Lower leg skin (tissue), 4 donors: ENCODE data around the gene MCOLN1. TPM values are rescaled to one million over a fixed set of nuclear protein-coding genes. Genes with fewer than 3 reads are reported as not detected.
A peak's percentile ranks its signal among the peaks of the same experiment; 100 is the strongest.
"Not testable (repeated sequence)": the region's sequence is repeated elsewhere in the genome, so short reads cannot be mapped to it uniquely, and the experiment has no call there.

ENCODE experiments used
- DNase-seq, 2 donors: peaks; one replicate each; pipeline ENCODE4 v3.0.0-alpha.2; 2019; ENCODE audit warnings: low spot score in 2 of 2
- H3K4me3 ChIP-seq: fragments of 200-600 bp; sonication (generic); 2 replicates; pipeline ENCODE4 v1.5.1; 2017; ENCODE audit warnings: mild to moderate bottlenecking, low read depth; ENCODE audit not compliant: poor library complexity, severe bottlenecking
- POLR2A ChIP-seq, 2 donors: fragments of 450-650 bp; IDR thresholded peaks; one replicate each; pipeline ENCODE4 v1.6.1; 2016 to 2017; ENCODE audit warnings: antibody characterized with exemption in 2 of 2, mild to moderate bottlenecking in 1 of 2, moderate library complexity in 1 of 2
- WGBS, 2 donors: methylation state at CpG; one replicate each; pipeline ENCODE4 v1.1.5; 2018; 5-methylcytosine and 5-hydroxymethylcytosine counted together
- intact Hi-C: fragments of 100-400 bp; cut with DNase I; formaldehyde crosslinking; loops from one replicate; pipeline ENCODE4 v1.15.0; 2023; ENCODE audit warnings: low total_unique reads
- total RNA-seq, 4 donors: library from RNA; depleted of rRNA; stranded (reverse); fragments of >200 nt; gene quantifications; one replicate each; pipeline ENCODE4 v1.1.0, GENCODE V29; 2016
- TF ChIP-seq, protein P1 (sequence below), 3 donors: fragments of 450-650 bp; IDR thresholded peaks; one replicate each; pipeline ENCODE4 v1.5.1; 2016; ENCODE audit warnings: antibody characterized with exemption in 3 of 3, mild to moderate bottlenecking in 3 of 3, moderate library complexity in 2 of 3

Gene MCOLN1
- total RNA-seq, 4 donors from 2014 or later = 15.2 to 37.7 (median 28.6) TPM

DNA sequence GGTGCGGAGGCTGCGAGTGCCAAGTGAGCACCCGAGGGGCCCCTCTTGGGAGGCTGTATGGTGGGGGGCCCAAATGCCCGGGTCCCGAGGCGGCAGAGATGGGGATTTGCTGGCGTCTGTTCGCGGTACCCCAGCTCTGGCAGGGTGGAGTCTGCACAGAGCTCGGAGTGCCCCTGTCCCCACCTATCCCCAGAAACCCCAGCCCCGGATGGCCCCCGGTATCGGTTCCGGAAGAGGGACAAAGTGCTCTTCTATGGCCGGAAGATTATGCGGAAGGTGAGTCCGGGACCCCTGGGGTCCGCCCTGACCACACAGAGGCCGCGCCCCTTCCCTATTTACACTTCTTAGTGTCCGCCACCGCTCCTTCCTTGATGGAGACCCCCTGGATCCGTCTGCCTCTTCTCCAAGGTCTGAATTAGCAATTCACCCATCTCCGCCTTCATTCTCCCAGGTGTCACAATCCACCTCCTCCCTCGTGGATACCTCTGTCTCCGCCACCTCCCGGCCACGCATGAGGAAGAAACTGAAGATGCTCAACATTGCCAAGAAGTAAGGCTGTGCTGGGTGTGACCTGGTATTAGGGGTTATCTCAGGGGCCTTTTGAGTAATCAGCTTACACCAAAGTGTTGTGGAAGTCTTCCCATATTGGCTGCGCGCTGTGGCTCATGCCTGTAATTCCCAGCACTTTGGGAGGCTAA lies 13.7 kb downstream of the MCOLN1 start:
- DNase-seq = peak in 1 of 2 donors; percentile 85
- no peak for TF ChIP-seq POLR2A (IDR thresholded peaks at IDR 0.05)
- TF ChIP-seq, protein P1, sequence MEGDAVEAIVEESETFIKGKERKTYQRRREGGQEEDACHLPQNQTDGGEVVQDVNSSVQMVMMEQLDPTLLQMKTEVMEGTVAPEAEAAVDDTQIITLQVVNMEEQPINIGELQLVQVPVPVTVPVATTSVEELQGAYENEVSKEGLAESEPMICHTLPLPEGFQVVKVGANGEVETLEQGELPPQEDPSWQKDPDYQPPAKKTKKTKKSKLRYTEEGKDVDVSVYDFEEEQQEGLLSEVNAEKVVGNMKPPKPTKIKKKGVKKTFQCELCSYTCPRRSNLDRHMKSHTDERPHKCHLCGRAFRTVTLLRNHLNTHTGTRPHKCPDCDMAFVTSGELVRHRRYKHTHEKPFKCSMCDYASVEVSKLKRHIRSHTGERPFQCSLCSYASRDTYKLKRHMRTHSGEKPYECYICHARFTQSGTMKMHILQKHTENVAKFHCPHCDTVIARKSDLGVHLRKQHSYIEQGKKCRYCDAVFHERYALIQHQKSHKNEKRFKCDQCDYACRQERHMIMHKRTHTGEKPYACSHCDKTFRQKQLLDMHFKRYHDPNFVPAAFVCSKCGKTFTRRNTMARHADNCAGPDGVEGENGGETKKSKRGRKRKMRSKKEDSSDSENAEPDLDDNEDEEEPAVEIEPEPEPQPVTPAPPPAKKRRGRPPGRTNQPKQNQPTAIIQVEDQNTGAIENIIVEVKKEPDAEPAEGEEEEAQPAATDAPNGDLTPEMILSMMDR (IDR thresholded peaks at IDR 0.05) = no peak
- intact Hi-C loops = no loop called here
- 16 to 25% methylated on average over 21 to 30 of the region's 30 CpGs for WGBS, 2 donors
- H3K4me3 ChIP-seq = peak overlapping the region; percentile 80

DNA sequence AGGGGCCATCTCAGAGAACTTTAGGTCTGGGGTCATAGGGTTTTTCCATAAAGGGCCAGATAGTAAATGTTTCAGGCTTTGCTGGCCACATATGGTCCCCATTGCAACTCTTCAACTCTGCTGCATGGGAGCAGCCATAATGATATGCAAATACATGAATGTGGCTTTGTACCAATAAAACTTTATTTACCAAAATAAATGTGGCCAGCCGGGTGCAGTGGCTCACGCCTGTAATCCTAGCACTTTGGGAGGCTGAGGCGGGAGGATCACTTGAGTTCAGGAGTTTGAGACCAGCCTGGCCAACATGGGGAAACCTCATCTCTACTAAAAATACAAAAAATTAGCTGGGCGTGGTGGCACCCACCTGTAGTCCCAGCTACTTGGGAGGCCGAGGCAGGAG lies 16.6 kb downstream of the MCOLN1 start:
- 94 to 98% methylated on average over 5 of the region's 5 CpGs for WGBS, 2 donors
- DNase-seq, H3K4me3 ChIP-seq, intact Hi-C loops: not testable (repeated sequence)

DNA sequence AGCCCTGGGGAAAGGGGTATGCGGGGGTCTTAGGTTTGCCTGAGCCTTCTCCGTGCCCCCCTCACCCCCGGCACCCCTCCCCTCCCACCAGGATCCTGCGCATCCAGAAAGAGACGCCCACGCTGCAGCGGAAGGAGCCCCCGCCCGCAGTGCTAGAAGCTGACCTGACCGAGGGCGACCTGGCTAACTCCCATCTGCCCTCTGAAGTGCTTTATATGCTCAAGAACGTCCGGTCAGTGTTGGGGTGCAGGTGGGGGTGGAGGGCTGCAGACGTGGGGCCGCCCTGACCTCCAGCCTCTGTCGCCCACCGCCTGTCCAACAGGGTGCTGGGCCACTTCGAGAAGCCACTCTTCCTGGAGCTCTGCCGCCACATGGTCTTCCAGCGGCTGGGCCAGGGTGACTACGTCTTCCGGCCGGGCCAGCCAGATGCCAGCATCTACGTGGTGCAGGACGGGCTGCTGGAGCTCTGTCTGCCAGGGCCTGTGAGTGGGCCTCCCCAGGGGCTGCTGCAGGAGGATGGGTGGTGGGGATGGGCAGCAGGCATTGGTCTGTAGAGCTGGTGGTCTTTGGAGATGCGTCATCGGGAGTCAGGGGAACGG lies 17.5 kb downstream of the MCOLN1 start:
- TF ChIP-seq POLR2A (IDR thresholded peaks at IDR 0.05) = no peak
- TF ChIP-seq, protein P1 (IDR thresholded peaks at IDR 0.05) = no peak
- no peak for DNase-seq
- intact Hi-C loops = no loop called here
- WGBS, 2 donors = 91 to 96% methylated on average over 23 to 28 of the region's 28 CpGs
- no peak overlapping the region for H3K4me3 ChIP-seq

DNA sequence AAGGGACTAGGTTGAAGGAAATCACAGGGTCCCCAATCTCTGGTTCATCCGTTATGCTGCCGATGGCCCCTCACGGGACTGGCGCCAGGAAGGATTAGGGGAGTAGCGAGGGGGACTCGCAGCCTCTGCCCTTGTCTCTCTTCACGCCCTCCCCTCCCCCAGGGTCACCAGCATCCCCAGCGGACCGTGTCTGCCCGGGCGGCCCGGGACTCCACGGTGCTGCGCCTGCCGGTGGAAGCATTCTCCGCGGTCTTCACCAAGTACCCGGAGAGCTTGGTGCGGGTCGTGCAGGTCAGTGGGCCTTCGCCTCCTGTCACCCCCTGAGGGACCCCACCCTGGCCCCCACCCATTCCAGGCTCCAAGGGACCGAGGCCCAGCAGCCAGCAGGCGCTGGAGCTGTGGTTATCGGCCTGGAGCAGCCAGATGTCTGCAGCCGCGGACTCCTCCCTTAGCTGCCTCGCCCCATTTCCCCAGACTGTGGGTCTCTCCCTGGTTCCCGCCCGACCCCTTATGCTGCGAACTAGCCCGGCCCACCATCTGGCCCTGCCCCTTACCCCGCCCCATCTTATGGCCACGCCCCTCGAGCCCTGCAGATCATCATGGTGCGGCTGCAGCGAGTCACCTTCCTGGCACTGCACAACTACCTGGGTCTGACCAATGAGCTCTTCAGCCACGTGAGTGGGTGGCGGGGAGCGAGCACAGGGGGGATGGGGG lies 18.5 kb downstream of the MCOLN1 start:
- TF ChIP-seq POLR2A (IDR thresholded peaks at IDR 0.05) = no peak
- TF ChIP-seq, protein P1 (IDR thresholded peaks at IDR 0.05) = no peak
- DNase-seq = no peak
- 85 to 87% methylated on average over 36 to 38 of the region's 39 CpGs for WGBS, 2 donors
- intact Hi-C loops = no loop called here
- no peak overlapping the region for H3K4me3 ChIP-seq

DNA sequence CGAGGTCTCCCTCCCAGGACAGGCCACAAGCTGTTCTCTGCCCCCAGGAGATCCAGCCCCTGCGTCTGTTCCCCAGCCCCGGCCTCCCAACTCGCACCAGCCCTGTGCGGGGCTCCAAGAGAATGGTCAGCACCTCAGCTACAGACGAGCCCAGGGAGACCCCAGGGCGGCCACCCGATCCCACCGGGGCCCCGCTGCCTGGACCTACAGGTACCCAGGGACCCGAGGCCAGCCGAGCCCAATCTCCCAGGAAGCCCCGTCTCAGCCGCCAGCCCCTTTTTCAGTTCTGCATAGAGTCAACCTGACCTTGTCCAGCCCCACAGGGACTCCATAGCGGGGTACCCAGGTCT lies 19.0 kb downstream of the MCOLN1 start:
- TF ChIP-seq, protein P1 (IDR thresholded peaks at IDR 0.05) = no peak
- no peak for TF ChIP-seq POLR2A (IDR thresholded peaks at IDR 0.05)
- WGBS, 2 donors = 95% methylated on average over 12 to 14 of the region's 15 CpGs
- DNase-seq = no peak
- intact Hi-C loops = no loop called here
- H3K4me3 ChIP-seq = no peak overlapping the region

DNA sequence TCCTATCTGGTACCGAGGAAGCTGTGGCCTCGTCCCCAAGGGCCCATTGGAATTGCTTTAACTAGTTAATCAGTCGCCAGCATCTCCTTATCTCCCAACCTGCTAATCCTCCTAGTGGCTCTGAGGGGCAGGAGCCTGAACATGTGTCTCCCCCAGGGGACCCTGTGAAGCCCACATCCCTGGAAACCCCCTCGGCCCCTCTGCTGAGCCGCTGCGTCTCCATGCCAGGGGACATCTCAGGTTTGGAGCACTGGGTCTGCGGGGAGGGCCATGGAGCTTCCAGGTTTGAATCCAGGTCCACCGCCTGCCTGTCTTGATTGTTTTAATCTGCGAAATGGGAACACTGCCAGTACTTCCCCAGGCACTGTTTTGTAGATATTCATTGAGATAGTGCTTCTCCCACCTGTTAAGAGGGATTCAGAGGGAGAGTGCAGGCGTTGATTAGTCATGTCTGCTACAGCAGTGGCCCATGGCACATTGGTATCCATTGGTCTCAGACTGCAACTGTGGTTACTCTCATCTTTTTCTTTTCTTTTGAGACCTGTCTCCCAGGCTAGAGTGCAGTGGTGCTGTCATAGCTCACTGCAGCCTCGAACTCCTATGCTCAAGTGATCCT lies 19.5 kb downstream of the MCOLN1 start:
- no peak overlapping the region for H3K4me3 ChIP-seq

More for the DNA sequence above, 19.5 kb downstream of the MCOLN1 start:
- DNase-seq = no peak
- intact Hi-C loops = no loop called here
- TF ChIP-seq, protein P1 (IDR thresholded peaks at IDR 0.05) = no peak
- no peak for TF ChIP-seq POLR2A (IDR thresholded peaks at IDR 0.05)
- 94 to 95% methylated on average over 11 of the region's 11 CpGs for WGBS, 2 donors
